Neuron (in vitro differentiated cells): ENCODE results near the gene NLRP4.

Experiments used
- H2AFZ ChIP-seq: one replicate; pipeline ENCODE4 v1.6.1; 2013; ENCODE audit warnings: low read depth, mild to moderate bottlenecking, inconsistent platforms, low read length, moderate library complexity
- H3K27me3 ChIP-seq: one replicate; pipeline ENCODE4 v1.6.1; 2013; ENCODE audit warnings: low read length; ENCODE audit not compliant: insufficient read depth
- H3K36me3 ChIP-seq: one replicate; pipeline ENCODE4 v1.6.1; 2013; ENCODE audit warnings: low read length; ENCODE audit not compliant: insufficient read depth
- H3K4me1 ChIP-seq: one replicate; pipeline ENCODE4 v1.6.1; 2013; ENCODE audit warnings: low read length; ENCODE audit not compliant: insufficient read depth
- H3K4me3 ChIP-seq: 2 replicates; pipeline ENCODE4 v1.5.1; 2013; ENCODE audit warnings: mild to moderate bottlenecking, low read length, moderate library complexity
- H3K9me3 ChIP-seq: one replicate; pipeline ENCODE4 v1.6.1; 2013; ENCODE audit warnings: low read length

Gene NLRP4, protein sequence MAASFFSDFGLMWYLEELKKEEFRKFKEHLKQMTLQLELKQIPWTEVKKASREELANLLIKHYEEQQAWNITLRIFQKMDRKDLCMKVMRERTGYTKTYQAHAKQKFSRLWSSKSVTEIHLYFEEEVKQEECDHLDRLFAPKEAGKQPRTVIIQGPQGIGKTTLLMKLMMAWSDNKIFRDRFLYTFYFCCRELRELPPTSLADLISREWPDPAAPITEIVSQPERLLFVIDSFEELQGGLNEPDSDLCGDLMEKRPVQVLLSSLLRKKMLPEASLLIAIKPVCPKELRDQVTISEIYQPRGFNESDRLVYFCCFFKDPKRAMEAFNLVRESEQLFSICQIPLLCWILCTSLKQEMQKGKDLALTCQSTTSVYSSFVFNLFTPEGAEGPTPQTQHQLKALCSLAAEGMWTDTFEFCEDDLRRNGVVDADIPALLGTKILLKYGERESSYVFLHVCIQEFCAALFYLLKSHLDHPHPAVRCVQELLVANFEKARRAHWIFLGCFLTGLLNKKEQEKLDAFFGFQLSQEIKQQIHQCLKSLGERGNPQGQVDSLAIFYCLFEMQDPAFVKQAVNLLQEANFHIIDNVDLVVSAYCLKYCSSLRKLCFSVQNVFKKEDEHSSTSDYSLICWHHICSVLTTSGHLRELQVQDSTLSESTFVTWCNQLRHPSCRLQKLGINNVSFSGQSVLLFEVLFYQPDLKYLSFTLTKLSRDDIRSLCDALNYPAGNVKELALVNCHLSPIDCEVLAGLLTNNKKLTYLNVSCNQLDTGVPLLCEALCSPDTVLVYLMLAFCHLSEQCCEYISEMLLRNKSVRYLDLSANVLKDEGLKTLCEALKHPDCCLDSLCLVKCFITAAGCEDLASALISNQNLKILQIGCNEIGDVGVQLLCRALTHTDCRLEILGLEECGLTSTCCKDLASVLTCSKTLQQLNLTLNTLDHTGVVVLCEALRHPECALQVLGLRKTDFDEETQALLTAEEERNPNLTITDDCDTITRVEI

DNA sequence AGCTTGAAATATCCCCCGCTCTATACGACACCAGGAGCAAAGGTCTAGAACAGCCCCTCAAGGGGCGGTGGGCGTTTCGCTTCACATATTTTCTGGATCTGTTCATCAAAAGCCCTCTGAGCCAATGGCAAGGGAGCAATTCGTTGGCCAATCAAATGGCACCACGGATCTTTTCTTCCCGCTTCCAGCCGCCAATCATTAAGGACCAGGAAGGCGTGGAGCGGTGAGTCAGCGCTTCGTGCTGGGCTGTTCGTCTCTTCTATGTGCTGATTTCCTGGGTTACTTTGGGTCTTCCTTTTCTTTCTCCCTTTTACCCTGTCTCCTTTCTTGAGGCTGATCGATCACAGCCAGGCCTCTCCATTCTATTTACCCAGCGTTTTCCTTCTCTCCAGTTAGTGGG is at the start of gene NLRP4:
Gene NLRP4, plus strand, starts transcription at position 201 of the 400 bp plus-strand sequence. CDS start 15,541 bp downstream, outside the sequence.
- H3K4me1 ChIP-seq = no peaks in the 10 kb centered on the region
- H2AFZ ChIP-seq = no peak within 1 kb of the TSS
- H3K36me3 ChIP-seq = no peaks in the 10 kb centered on the region
- H3K9me3 ChIP-seq = peaks cover 2% of the 10 kb centered on the region
- peaks cover 2% of the 10 kb centered on the region for H3K27me3 ChIP-seq
- H3K4me3 ChIP-seq = no peak within 1 kb of the TSS

DNA sequence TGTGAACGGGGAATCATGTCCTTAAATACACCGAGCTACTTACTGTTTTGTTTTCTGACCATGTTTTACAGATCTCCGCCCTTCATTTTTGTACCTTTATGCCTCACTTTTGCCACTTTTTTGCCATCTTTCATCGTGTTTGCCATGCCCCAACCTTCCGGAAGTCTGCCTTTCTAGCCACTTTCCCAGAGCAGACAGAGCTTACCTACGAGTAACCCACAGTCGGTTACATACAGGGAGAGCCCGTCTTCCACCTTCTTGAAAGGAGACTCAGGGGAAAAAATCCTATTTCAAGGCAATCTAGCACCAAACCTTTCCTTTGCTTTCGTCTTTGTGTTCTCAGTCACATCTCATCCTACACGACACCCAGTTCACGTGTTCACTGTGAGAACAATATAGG is 41.3 kb upstream of the NLRP4 start:
- Histone ChIP-seq H3K4me1 (no peaks in the 10 kb centered on the region), H3K4me3 (no peak overlapping the region), H2AFZ (no peak overlapping the region), H3K9me3 (no peaks in the 10 kb centered on the region), H3K36me3 (no peaks in the 10 kb centered on the region), H3K27me3 (no peaks in the 10 kb centered on the region)

DNA sequence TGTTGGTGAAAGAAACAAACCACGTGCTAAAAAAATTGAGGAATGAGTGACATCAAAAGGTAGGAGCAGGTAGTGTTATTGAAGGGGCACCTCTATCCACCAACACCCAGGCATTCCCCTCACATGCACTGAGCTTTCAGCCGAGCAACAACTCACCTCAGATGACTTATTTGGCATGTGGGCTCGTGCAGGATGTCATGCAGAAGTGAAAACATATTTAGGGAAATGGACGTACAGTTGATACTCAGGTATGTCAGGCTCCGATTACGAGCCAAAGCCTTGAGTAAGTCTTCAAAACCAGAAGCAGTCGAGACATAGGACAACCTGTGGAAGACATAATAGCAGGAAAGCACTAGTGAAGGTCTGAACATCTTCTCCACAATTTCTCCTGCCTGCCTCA is 34.9 kb upstream of the NLRP4 start:
- no peaks in the 10 kb centered on the region for H3K27me3 ChIP-seq

DNA sequence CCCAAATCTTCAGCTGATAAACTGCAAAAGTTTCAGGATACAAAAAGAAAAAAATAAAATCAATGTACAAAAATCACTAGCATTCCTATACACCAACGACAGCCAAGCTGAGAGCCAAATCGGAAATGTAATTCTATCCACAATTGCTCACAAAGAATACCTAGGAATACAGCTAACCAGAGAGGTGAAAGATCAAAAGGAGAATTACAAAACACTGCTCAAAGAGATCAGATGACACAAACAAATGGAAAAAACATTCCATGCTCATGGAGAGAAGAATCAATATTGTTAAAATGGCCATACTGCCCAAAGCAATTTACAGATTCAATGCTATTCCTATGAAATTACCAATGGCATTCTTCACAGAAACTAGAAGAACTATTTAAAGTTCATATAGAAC is 34.1 kb upstream of the NLRP4 start:
- Histone ChIP-seq H3K4me3 (no peak overlapping the region), H3K27me3 (no peaks in the 10 kb centered on the region), H3K4me1 (no peaks in the 10 kb centered on the region), H2AFZ (no peak overlapping the region), H3K9me3 (no peaks in the 10 kb centered on the region), H3K36me3 (no peaks in the 10 kb centered on the region)

More for the DNA sequence above, 34.9 kb upstream of the NLRP4 start:
- H3K36me3 ChIP-seq = no peaks in the 10 kb centered on the region
- no peaks in the 10 kb centered on the region for H3K4me1 ChIP-seq
- no peak overlapping the region for H2AFZ ChIP-seq
- no peaks in the 10 kb centered on the region for H3K9me3 ChIP-seq
- no peak overlapping the region for H3K4me3 ChIP-seq

DNA sequence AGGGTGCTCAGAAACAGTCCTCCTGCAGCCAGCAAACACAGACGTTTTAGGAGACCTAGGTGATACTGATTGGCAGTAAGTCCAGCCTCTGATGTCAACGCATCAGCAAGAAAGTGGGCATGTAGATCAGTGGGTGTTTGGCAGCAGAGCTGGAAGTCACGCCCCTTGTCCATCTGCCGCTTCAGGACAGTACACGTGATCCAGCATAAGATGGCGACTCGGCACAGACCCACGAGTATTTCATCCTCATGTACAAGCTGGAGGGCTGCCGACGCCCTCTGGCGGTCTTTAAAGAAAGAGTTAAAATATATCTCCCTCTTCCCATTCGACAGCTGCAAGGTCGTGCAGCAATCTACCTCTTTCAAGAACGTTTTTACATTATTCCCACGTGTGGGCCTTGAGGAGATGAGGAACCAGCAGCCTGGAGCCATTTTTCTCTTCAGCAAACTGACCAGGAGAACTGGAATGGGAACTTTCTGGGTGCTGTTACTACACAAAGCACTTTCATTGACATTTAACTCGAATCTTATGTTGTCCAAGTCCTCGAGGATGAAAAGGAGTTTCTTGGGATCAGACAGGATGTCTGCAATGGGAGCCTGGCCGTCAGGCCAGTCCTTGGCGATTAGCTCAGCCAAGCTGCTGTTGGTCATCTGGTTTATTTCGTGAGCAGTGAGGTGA is 26.8 kb upstream of the NLRP4 start:
- peak overlapping the region; percentile 8 for H2AFZ ChIP-seq
- no peaks in the 10 kb centered on the region for H3K36me3 ChIP-seq
- peaks cover 2% of the 10 kb centered on the region for H3K4me1 ChIP-seq
- H3K27me3 ChIP-seq = no peaks in the 10 kb centered on the region
- no peaks in the 10 kb centered on the region for H3K9me3 ChIP-seq
- H3K4me3 ChIP-seq = no peak overlapping the region

DNA sequence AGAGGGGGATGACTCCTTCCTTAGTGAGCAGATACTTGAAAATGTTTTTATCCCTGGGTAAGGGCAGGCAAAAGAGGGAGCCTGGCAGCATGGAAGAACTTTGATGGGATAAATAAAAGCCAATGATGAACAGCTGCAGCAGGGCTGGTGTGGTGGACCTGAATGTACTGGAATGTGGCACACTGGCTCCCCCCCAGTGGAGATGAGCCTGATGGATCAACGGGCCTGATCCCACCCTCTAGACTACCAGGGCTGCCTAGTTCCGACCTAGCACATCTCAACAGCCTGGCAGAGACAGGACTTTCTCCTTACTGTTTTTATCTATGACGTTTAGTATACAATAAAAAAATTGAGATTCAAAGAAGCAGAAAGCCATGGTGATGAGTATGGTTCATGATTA is 25.0 kb upstream of the NLRP4 start:
- H2AFZ ChIP-seq = no peak overlapping the region
- no peak overlapping the region for H3K4me3 ChIP-seq
- no peaks in the 10 kb centered on the region for H3K36me3 ChIP-seq
- no peaks in the 10 kb centered on the region for H3K27me3 ChIP-seq
- H3K4me1 ChIP-seq = peaks cover 2% of the 10 kb centered on the region
- no peaks in the 10 kb centered on the region for H3K9me3 ChIP-seq

DNA sequence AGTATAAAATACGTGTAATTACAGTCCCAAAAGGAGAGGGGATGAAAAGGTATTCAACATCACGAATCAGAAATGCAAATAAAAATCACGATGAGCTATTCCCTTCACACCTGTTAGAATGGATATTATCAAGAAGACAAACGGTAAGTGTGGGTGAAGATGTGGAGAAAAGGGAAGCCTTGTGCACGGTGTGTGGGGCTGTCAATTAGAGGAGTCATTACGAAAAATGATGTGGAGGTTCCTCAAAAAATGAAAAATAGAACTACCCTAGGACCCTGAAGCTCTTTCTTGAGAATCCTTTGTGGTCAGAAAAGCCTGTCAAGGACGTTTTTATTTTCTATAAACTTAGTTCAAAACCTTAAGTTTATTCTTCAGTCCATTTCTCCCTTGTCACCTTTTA is 23.9 kb upstream of the NLRP4 start:
- no peak overlapping the region for H3K4me3 ChIP-seq
- peaks cover 2% of the 10 kb centered on the region for H3K27me3 ChIP-seq
- H2AFZ ChIP-seq = no peak overlapping the region
- no peaks in the 10 kb centered on the region for H3K9me3 ChIP-seq
- peaks cover 2% of the 10 kb centered on the region for H3K4me1 ChIP-seq
- H3K36me3 ChIP-seq = no peaks in the 10 kb centered on the region

DNA sequence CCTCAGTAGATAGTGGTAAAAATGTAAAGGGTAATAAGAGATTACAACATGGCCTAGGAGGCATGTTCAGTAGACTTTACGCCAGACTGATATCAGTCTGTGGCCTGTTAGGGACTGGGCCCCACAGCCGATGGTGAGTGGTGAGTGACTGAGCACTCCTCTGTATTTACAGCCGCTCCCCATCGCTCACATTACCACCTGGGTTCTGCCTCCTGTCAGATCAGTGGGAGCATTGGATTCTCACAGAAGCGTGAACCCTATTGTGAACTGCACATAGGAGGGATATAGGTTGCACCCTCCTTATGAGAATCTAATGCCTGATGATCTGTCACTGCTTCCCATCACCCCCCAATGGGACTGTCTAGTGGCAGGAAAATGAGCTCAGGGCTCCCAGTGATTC is 22.4 kb upstream of the NLRP4 start:
- Histone ChIP-seq H3K4me1 (peaks cover 2% of the 10 kb centered on the region), H3K27me3 (peaks cover 4% of the 10 kb centered on the region), H2AFZ (no peak overlapping the region), H3K4me3 (no peak overlapping the region), H3K36me3 (no peaks in the 10 kb centered on the region), H3K9me3 (no peaks in the 10 kb centered on the region)

DNA sequence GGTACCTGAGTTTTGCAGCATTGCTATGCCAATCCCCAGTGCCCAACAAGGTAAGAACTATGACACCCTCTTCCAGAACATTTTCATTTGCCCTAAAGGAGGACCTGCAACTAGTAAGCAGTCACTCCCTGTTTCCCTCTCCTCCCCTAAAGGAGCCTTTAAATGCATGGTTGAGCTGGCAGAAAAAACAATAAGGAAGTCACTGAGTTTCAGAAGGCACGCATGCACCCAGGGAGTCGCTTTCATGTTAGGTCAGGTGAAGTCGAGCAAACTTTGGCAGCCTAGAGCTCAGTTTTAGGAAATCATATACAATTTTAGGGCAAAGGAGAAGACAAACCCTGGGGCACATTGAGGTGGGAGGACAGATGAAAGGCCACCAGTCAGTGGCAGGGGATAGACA is 16.3 kb upstream of the NLRP4 start:
- Histone ChIP-seq H3K4me1 (no peaks in the 10 kb centered on the region), H3K27me3 (peaks cover 20% of the 10 kb centered on the region), H3K4me3 (no peak overlapping the region), H3K9me3 (no peaks in the 10 kb centered on the region), H3K36me3 (no peaks in the 10 kb centered on the region), H2AFZ (no peak overlapping the region)

DNA sequence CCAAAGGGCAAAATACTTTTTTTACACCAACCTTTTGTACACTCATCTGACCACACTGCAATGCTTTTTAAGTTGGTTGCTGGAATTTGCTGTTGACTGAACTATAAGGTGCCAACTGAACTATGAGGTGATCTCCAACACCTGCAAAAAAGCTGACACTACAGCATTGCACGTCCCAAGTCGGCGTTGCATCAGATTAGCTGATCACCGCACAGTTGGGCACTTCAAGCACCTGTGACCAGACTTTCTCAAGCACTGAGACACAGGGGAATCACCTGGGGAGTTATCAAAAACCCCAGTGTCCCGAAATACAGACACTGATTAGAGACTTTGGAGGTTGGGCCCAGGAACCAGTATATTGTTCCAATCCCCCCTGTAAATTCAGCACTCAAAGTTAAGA is 5.7 kb upstream of the NLRP4 start:
- Histone ChIP-seq H2AFZ (no peak overlapping the region), H3K4me1 (no peaks in the 10 kb centered on the region), H3K36me3 (no peaks in the 10 kb centered on the region), H3K27me3 (no peaks in the 10 kb centered on the region), H3K4me3 (no peak overlapping the region), H3K9me3 (peaks cover 2% of the 10 kb centered on the region)

DNA sequence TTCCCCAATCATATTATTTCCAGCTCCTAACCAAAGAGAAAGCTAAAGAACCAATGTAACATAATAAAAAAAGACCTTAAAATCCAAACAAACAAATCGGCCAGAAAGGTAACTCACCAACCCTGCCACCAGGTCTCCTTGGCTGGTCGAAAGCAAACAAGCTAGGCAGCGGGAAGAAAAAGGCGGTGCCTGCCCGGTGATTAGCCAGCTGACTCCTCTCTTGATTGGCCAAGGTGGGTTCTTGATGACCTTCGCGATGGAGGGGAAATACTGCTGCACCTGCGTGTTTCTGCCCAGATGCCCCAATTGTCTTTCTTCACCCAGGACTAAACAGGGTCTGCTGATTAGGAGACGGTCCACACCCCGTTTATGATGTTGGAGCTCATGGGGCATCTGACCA is 4.5 kb upstream of the NLRP4 start, which contains the start of gene NLRP11:
Gene NLRP11, minus strand, starts transcription at position 154 of the 400 bp plus-strand sequence. CDS start 13,825 bp downstream, outside the sequence.
- H3K4me3 ChIP-seq = no peak within 1 kb of the TSS
- no peaks in the 10 kb centered on the region for H3K36me3 ChIP-seq
- peaks cover 2% of the 10 kb centered on the region for H3K9me3 ChIP-seq
- H3K4me1 ChIP-seq = no peaks in the 10 kb centered on the region
- H2AFZ ChIP-seq = no peak within 1 kb of the TSS
- no peaks in the 10 kb centered on the region for H3K27me3 ChIP-seq

DNA sequence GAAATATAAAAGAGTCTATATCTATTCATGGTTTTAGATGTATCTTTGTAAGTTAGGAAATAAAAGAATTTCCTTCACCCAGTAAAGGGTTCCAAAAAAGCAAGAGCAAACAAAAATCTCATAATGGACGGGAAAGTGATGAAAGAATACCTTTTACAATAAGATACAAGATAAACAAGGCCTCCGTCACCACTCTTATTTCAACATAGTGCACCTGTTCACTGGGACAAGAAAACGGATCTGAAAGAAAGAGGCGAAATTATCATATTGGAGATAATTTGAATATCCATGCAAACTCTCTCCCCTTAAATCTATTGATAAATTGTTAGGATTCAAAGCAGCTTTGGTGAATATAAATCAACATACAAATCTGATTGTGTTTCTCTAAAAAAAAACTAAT is 3.7 kb upstream of the NLRP4 start:
- Histone ChIP-seq H3K4me1 (no peaks in the 10 kb centered on the region), H3K27me3 (no peaks in the 10 kb centered on the region), H2AFZ (no peak overlapping the region), H3K36me3 (no peaks in the 10 kb centered on the region), H3K4me3 (no peak overlapping the region), H3K9me3 (peaks cover 2% of the 10 kb centered on the region)
